Stimulated activated CD8-positive, alpha-beta memory T cell treated with anti-CD3 and anti-CD28 coated beads, Interleukin-12 subunit alpha, Interleukin-12 subunit beta, amount 100 ng/mL, for 4 hours (primary cell): ENCODE measurements around the gene CCDC27.

Experiments
- DNase-seq: peaks from one replicate; pipeline ENCODE4 v3.0.0-alpha.2; 2020; ENCODE audit warnings: low read depth

The CCDC27 gene

DNA sequence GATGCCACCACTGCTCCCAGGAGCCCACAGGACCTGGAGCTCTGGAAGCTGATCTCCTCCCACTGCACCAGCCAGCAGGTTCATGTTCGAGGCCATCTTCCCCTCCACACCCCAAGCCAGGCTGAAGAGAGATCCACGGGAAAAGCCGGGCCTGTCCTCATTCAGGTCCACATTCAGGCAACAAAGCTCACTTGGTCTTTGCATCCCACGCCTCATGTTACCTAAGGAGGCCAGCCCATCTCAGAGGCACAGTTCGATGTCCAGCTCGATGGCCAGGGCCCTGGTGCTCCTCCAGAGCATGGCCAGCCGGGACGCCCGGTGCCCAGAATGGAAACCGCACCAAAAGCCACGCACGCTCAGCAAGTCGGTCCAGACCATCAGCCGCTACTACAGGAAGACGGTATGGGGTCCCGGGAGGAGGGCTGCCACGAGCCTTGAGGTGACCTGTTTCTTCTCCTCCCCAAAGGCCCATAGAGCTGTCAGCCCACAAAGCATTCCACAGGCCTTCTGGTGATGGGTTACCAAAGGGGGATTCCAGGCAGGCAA is at the start of gene CCDC27:
Gene CCDC27 (plus strand): TSS at position 51 of the 546 bp plus-strand sequence. CDS start 32 bp downstream, at position 83.
- no peak for DNase-seq

DNA sequence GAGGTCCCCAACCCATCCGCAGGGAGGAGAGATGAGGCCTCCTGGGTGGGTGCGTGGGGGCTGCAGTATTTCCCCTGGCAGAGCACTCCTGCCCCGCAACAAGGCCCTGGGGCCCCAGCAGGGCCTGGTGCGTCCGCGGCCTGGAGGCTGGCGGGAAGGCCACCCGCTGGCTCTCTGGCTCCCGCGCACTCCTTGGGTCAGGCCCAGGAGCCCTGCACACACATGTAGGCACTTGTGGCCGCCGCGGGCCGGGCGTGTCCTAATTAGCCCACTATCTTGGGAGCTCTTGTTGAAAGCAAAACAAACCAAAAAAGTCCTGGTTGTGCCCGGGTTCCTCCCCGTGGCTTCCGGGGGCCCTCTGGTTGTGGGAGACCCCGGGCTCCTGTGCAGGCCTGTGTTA is 49.7 kb upstream of the CCDC27 start:
- DNase-seq, result no peak

DNA sequence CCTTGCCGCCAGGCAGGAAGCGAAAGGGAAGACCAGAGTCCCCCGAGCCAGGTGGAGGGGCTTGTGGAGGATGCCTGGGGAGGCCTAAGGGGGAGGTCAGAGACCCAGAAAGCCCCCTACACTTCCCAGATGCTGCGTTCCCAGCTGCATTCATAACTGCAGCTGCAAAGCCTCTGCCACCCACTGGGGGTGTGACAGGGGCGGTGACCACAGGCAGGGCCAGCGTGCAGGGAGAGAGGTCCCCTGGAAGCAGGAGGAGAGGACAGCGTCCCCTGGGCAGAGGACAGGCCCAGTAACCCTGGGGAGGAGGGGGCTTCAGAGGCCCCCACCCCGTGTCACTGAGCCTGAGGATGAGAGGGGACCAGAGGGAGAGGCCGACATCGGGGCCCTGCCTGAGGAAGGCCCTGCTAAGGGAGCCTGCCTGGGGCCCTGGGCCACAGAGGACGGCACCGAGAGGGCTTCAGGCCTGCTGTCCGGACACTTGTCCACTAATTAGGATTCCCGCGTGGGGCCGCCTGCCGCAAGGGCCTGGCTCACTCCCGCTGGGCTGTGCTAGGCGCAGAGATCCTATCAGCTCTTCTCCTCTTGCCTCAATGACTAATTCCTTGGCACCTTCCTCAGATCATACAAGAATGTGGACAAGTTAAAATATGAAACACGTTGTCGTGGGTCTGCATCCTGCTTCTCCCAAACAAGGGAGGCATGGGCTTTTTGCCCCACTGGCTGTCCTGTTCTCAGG is 49.1 kb upstream of the CCDC27 start:
- DNase-seq, result no peak

DNA sequence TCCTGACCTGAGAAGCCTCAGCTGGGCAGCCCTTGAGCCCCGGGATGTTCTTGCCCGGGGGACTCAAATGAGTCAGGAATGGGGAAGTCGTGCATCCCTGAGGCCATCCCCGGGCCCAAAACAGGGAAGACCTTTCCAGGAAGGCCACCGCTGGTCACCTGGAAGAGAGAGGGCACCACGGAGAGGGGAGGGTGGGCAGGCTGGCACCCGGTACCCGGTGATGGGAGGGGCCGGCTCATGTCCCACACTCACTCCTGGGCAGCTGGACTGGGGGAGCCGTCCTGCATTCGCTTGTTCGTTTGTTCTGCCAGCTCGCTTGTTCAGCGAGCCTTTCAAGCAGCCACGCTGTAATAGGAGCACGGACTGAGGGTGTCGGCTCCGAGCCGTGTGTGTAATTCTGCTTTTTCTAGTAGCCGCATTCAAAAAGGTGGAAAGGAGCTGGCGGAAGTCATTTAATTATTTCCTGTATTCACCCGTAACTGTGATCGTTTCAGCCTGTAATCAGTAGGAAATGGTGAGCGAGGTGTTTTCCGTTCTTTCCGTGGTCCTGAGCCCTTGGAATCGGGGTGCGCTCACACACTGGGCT is 48.4 kb upstream of the CCDC27 start:
- no peak for DNase-seq

DNA sequence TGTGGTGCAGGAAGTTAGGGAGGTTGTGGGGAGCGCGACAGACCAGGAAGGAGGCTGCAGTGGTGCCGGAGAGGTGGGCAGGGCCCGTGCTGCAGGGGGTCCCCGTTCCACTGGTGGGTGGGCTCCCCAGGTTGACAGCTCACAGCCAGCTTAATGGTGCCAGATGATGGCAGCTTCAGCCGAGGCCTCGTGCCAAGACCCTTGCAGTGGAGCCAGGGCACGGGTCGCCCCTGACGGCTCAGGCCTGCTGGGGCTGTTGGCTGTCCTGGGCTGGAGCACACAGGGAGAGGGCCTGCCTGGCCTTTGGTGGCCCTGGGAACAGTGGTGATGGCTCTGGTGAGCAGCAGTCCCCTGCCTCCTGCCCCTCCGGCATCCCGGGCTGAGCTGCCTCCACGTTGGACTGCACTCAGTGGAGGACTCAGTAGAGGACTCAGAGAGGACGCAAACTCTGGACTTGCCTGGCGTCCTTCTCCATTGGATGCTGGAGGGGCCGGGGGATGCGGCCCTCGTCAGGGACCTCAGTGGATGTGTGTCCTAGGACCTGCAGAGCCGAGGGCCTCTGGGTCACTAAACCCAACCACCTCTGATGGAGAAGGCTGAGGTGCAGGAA is 46.8 kb upstream of the CCDC27 start:
- no peak for DNase-seq

DNA sequence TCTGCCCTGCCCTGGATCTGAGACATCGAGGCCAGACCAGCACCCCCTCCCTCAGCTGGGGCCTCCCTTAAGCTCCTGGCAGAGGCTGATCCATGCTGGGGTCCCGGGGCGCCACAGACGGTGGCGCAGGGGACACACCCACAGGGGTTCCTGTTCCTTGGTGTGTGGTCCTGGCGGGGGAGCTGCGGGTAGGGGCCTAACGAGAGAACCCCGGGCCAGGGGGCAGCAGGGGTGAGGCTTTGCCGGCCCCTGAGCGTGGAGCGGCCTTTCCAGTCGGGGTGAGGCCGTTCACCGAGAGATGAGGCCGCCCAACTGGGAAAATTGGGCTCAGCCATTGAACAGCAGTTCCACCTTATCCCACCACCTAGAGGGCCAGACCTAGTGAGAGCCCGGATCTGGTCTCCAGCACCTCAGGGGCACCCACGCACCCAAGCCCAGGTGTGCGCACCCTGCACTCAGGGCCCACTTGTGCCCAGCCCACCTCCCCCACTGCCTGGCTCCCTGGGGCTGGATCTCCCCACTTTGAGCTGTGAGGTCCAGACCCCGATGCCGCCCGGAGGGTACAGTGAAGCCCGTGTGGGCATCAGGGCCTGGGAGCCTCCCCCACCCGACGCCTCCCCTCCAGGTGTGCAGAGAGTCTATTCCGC is 45.5 kb upstream of the CCDC27 start:
- DNase-seq, result no peak

DNA sequence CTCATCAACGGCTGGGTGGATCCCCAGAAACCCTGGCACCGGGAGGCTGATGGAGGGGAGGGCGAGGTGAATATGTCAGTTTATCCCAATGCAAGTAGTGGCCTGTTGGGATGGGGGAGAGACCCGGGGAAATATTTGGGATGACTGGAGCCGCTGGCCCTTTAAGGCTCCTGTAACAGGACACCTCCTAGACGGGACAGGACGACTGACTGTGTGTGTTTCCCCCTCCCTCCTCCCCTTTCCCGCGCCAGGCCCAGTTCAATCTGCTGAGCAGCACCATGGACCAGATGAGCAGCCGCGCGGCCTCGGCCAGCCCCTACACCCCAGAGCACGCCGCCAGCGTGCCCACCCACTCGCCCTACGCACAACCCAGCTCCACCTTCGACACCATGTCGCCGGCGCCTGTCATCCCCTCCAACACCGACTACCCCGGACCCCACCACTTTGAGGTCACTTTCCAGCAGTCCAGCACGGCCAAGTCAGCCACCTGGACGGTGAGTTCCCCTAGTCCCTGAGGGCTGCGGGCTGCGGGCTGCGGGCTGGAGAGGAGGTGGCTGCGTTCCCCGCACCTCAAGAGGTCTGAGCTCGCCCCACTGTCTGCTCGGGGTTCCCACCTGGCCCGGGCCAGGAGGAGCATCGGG is 44.8 kb upstream of the CCDC27 start:
- DNase-seq, result no peak

DNA sequence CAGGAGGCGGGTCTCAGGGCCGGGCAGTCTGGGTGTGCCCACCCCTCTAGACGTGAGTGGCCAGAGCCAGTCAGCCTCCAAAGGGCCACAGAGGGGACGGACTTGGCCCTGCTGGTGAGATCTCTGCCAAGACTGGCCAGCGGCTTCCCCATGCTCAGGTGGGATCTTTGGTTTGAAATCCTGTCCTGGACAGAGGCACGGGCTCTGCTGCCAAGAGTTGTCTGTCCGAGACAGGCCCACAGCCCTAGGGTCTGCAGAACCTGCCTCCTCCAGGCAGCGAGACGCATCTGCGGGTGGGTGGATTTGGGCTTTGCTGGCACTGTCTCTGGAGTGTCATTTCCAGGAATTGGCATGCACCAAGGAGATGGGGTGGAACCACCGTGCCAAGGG is 44.3 kb upstream of the CCDC27 start:
- no peak for DNase-seq

DNA sequence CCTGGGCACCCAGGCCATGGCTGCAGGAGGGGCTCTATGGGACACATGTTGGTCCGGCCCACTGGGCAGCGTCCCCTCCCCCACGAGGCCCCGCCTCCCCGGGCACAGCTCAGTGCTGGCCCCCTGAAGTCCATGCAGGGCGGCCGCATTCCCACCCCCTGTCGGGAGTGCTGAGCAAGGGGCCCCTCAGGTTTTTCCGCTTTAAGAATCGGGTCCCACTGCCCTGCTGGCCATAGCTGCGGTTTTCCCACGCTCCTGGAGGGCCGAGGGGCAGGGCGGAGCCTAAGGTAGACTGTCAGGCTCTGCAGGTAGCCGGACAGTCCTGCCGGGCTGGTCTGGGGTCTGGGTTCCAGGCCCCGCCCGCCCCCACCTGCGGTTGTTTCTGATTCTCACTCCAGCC is 43.5 kb upstream of the CCDC27 start:
- DNase-seq, result no peak

DNA sequence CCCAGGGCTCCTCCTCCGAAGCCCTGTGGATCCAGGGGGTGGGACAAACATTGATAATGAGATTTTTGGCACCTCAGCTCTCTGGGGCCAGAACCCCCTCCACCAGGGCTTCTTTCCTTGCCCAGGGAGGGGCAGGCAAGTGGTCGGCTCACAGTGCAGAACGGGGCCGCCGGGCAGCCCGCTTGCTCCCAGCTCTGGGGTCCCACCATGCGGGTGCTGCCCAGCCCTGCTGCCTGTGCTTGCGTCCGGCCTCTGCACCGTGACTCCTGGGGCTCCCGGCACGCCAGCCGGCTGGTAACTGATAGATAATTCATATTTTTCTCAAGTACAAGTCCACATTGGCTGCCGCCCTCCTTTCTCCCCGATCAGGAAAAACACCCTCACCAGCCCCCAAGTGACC is 42.0 kb upstream of the CCDC27 start:
- DNase-seq, result no peak

DNA sequence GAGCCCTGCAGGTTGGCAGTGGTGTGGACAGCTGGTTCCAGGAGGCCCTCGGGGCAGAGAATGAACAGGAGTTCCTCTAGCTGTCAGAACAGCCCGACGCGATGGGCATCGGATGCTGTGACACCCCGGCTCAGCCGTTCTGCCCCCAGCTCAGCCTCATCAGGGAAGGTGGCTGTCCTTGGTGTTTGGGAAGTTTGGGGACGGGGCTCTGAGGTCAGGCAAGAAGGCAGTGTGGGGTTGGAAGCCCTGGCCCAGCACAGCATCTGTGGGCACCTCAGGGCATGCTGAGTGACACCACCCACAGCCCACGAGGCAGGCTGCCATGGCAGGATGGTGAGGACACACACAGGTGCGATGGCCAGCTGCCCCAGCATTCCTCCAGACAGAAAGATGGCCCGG is 40.9 kb upstream of the CCDC27 start:
- DNase-seq, result no peak

DNA sequence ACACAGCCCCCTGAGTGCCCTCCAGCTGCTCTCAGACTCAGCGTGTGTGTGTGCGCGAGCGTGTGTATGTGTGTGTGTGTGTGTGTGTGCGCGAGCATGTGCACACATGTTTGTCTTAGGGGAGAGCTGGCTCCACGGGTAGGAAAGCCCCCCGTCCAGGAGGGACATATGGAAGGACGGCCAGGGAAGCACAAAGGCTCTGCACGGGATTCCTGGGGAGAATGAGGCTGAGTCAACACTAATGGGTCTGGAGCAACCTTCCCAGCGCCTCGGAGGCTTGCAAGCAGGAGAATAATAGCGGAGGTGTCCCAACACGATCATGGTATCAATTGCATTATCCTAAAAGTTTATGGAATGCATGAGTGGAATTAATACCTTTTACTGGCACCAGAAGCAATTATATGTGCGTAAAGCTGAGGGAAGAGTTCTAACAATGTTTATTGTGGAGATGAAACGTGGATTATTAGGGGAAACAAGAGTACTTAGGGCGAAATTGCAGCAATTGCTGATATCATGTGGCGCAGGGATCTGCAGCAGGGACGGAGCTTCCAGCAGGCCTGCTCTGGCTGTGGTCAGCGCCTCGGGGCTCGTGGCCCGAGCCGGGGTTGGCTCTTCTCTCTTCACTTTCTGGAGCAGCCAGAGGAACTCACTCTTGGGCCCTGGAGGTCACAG is 40.3 kb upstream of the CCDC27 start:
- DNase-seq, result no peak

DNA sequence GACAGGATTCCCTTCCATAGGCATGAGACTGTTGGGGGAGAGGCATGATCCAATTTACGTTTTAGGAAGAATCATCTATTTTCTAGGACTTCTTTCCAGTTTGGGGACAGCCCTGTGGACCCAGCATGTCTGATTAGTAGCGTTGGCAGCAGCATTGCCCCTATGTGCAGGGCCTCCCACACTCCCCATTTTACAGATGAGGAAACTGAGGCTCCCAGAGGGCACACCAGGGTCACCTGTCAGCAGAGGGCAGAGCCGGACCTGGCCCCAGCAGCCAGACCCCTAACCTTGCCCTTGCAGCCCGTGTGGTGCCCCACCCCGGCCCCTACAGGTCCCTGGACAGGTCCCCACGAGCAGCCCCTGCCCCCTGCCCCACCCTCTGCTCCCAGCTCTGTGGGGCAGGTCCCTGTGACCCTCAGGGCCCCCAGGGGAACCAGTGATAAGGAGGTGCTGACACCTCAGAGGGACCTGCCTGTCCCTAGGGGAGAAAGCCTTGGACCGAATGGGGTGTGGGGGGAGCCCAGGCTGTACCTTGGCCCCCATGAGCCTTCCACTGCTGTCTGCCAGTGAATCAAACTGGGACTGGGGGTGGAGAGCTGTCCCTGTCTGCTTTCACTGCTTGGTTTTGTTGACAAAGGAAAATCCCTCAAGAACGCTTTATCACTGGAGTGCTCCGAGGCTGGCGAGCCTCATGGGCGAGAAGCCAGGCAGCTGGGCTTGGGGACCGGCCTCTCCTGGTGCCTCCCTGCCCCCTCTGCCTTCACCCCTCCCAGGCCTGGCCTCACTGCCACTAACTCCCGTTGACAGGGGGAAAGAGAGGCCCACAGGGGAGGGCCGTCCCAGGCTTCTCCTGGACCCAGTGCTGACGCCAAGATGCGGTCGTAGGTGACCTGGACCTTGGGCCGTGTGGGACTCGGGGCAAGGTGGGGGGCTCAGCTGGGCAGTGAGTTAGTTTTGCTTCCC is 39.4 kb upstream of the CCDC27 start:
- no peak for DNase-seq

DNA sequence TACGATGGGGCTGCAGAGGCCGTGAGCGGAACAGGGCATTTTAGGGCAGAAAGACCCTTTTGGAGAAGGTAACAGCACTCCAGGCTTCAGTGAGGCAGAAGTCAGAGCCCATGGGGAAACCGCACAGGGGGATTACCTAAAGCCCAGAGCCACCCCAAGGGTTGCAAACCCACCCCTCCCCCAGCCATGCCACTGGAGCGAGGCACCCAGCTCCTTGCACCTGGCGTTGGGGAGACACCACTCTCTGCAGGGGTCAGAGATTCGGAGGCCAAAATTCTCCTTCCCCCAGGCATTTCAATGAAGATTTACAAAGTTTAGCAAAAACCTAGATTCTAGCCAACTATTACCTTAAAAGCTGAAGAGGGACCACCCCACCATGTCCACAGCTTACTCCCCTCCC is 38.4 kb upstream of the CCDC27 start:
- no peak for DNase-seq

DNA sequence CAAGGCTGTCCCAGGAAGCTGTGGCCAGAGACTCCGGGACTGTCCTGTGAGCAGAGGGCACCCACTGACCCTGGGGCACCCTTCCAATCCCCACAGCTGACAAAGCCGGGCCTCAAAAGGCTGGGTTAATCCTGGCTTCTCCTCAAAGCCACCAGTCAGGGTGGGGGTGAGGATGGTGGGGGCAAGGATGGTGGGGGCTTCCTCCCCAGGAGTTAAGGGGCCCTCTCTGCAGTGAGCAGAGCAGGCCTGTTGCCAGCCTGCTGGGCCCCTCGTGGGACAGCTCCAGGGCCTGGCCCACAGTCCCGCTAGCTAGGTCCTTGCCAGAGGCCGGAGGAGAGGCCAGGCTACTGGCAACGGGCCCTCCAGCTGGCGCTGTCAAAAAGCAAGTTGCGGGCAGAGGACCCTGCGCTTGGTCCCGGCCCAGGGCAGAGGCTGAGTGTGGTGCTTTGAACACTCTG is 37.9 kb upstream of the CCDC27 start:
- no peak for DNase-seq

DNA sequence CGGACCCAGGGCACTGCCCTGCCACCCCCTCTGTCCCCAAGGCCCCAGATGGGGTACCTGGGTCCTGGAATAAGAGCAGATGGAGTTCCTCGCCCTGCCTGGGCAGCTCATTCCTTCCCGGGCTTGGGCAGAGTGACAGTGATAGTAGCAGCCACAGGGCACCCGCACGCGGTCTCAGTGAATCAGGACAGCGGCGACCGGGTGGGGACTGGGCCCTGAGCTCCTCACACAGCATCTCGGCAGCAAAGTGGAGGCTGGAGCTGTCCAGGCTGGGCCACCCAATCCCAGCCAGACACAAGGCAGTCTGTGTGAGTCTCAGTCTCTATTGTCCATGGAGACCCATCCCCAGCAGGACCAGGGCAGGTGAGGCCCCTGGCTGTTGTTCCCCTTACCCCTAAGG is 37.4 kb upstream of the CCDC27 start:
- no peak for DNase-seq

DNA sequence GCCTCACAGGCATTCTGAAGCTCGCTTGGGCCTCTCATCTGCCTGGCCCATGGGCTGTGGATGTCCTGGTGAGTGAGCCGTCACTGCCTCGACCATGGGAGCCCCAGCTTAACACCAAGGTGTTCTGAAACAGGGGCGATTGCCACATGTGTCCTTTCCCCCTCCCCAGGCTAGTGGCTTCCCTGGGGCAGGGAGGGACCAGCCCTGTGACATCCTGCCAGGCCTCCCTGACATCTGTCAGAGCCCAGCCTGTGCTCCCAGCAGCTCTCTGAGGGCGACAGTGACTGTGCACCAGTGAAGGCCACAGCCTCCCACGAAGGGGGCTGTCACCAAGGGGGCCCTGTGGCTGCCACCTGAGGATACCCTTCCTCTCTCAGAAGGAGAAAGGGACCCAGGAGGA is 35.9 kb upstream of the CCDC27 start:
- no peak for DNase-seq

DNA sequence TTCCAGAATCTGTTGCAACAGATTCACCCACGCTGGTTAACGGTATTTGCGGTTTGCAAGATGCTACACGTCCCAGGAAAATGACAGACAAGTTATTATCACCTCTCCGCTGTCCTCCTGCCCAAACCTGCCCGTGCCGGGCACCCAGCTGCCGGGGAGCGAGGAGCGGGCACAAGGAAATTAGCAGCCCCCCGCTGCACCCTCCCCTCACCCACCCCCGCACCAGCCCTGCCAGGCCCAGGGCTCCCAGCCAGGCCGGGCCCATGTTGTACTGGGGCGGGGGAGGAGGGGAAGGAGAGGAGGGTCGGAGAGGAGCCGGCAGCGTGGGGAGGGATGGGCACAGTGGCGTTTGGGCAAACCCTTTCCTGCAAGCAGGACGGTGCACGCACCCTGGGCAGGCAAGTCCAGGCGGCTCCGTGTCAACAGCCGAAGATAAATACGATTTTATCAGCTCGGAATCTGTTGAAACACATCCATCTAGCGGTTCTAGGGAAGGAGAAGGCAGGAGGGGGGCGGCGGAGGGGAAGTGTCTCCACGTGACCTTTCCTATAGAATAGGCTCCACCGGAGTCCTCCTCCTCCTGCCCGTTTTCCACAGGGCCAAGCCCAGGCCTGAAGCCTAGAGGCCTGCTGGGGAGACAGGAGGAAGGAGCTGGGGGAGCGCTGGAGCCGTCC is 35.1 kb upstream of the CCDC27 start:
- no peak for DNase-seq

DNA sequence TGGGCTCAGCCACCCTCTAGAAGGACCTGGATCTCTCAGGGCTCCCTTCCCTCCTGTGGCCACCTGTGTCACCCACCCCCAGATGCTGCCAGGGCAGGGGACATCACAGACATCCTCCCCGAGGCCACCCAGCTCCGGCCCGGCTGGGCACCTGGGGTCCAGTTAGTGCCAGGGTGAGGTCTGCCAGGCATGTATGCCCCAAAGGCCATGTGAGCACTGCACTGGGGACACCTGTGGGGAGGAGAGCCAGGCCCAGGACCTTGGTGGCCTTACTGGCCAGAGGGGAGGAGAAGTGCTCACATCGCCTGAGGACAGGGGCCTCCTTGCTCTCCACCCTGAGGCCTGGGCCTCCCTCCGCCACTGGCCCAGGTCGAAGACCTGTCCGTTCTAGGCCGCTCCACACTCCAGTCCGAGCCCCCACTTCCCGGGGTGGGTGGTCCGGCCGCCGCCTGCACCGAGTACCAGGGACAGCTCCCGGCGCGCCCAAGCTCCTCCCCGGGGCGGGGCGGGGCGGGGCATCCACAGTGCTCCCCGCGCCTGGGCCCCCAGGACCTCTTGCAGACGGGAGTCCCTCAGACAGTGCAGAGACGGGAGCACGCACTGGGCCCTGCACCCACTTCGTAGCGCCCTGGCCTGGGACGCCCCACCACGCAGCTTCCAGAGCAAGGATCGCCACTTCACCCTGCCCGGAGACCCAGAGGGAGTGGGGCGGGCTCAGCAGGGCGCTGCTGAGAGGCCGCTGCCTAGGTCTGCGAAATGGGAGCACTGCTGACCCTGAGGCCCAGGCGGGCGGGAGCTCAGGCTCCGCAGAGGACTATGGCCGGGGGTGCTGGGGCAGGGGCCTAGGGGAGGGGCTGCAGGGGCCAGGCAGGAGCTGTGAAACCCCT is 34.3 kb upstream of the CCDC27 start:
- DNase-seq, result no peak
